ENCODE results near the gene SEMA3D. TPM values are rescaled to one million over a fixed set of nuclear protein-coding genes. Genes with fewer than 3 reads are reported as not detected.

Gene SEMA3D
- total RNA-seq, 1 experiment from 2014 or later: 0.61 TPM

DNA sequence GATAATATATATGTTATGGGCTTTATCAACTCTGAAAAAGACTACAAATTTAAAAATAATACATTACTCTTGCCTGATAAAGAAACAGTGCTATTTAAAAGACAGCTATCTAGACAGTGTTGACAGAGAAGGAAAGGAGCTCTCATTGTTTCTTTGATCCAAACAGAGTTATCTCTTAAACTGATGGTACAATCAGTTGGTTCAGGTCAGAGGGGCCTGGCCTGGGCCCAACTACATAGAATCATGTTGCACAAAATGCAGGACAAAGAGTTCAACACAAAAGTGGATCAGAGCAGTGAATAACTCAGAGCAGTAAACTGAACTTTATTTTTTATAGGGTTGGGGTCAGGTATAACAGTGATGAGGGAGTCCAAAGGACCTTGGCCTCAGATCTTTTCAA is 33.8 kb upstream of the SEMA3D start:
- no peaks in the 10 kb centered on the region for H3K9me3 Mint-ChIP-seq (ENCODE audit: unreplicated experiment)
- Histone ChIP-seq H3K27me3 (replicated peaks; ENCODE audit: control insufficient read depth, insufficient read depth, low read length) (no peaks in the 10 kb centered on the region), H3K9me3 (no peaks in the 10 kb centered on the region), H3K36me3 (ENCODE audit: control insufficient read depth, insufficient read depth, low read length) (no peaks in the 10 kb centered on the region), H3K4me1 (peaks cover 15% of the 10 kb centered on the region), H3K4me3 (ENCODE audit: low read depth, low read length) (no peak overlapping the region)
- ChIA-PET CTCF (no interaction called here), POLR2A (no interaction called here)
- H3K27me3 Mint-ChIP-seq (ENCODE audit: insufficient read depth, unreplicated experiment): no peaks in the 10 kb centered on the region
- DNase-seq: peak; percentile 22 to 33
- TF ChIP-seq, protein P1, sequence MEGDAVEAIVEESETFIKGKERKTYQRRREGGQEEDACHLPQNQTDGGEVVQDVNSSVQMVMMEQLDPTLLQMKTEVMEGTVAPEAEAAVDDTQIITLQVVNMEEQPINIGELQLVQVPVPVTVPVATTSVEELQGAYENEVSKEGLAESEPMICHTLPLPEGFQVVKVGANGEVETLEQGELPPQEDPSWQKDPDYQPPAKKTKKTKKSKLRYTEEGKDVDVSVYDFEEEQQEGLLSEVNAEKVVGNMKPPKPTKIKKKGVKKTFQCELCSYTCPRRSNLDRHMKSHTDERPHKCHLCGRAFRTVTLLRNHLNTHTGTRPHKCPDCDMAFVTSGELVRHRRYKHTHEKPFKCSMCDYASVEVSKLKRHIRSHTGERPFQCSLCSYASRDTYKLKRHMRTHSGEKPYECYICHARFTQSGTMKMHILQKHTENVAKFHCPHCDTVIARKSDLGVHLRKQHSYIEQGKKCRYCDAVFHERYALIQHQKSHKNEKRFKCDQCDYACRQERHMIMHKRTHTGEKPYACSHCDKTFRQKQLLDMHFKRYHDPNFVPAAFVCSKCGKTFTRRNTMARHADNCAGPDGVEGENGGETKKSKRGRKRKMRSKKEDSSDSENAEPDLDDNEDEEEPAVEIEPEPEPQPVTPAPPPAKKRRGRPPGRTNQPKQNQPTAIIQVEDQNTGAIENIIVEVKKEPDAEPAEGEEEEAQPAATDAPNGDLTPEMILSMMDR (IDR thresholded peaks at IDR 0.05; ENCODE audit: insufficient read depth in 1 of 2, low read depth in 1 of 2, low read length in 1 of 2, severe bottlenecking in 1 of 2, unreplicated experiment in 1 of 2): no peak
- H3K4me3 Mint-ChIP-seq (ENCODE audit: unreplicated experiment): no peak overlapping the region
- intact Hi-C loops (cut with micrococcal nuclease; ENCODE audit: unreplicated experiment): no loop called here
- BruUV-seq (replicated peaks): no TSS peak
- no peak overlapping the region for H3K27ac Mint-ChIP-seq (ENCODE audit: unreplicated experiment)
- no peaks in the 10 kb centered on the region for H3K36me3 Mint-ChIP-seq (ENCODE audit: insufficient read depth, unreplicated experiment)
- H3K4me1 Mint-ChIP-seq (ENCODE audit: low read depth, unreplicated experiment): peaks cover 8% of the 10 kb centered on the region

DNA sequence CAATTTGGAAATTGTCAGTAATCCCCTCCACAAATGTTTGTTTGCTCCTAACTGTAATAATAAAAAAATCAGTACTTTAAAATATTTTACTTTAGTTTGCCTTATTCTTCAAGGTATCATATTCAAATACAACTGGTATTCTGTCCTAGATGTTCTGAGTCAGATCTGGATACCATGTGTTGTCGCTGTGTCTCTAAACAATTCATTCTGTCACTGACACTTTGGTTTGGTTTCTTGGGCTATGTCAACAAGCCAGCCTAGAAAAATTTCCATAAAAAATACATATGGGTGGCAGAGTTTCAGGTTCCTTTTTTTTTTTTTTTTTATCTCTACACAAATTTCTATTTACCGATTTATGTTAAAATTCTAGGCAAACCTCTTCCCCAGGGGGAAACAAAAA is 33.2 kb upstream of the SEMA3D start:
- Mint-ChIP-seq H3K9me3 (ENCODE audit: unreplicated experiment) (no peaks in the 10 kb centered on the region), H3K4me1 (ENCODE audit: low read depth, unreplicated experiment) (peaks cover 8% of the 10 kb centered on the region), H3K27ac (ENCODE audit: unreplicated experiment) (no peak overlapping the region), H3K4me3 (ENCODE audit: unreplicated experiment) (no peak overlapping the region), H3K36me3 (ENCODE audit: insufficient read depth, unreplicated experiment) (no peaks in the 10 kb centered on the region), H3K27me3 (ENCODE audit: insufficient read depth, unreplicated experiment) (no peaks in the 10 kb centered on the region)
- BruUV-seq (replicated peaks): no TSS peak
- H3K36me3 ChIP-seq (ENCODE audit: control insufficient read depth, insufficient read depth, low read length): no peaks in the 10 kb centered on the region
- H3K9me3 ChIP-seq: no peaks in the 10 kb centered on the region
- H3K4me1 ChIP-seq: peaks cover 15% of the 10 kb centered on the region
- ChIA-PET POLR2A (no interaction called here), CTCF (no interaction called here)
- intact Hi-C loops (cut with micrococcal nuclease; ENCODE audit: unreplicated experiment): no loop called here
- TF ChIP-seq, protein P1 (IDR thresholded peaks at IDR 0.05; ENCODE audit: insufficient read depth in 1 of 2, low read depth in 1 of 2, low read length in 1 of 2, severe bottlenecking in 1 of 2, unreplicated experiment in 1 of 2): no peak
- H3K27me3 ChIP-seq (replicated peaks; ENCODE audit: control insufficient read depth, insufficient read depth, low read length): no peaks in the 10 kb centered on the region
- no peak overlapping the region for H3K4me3 ChIP-seq (ENCODE audit: low read depth, low read length)
- no peak for DNase-seq

DNA sequence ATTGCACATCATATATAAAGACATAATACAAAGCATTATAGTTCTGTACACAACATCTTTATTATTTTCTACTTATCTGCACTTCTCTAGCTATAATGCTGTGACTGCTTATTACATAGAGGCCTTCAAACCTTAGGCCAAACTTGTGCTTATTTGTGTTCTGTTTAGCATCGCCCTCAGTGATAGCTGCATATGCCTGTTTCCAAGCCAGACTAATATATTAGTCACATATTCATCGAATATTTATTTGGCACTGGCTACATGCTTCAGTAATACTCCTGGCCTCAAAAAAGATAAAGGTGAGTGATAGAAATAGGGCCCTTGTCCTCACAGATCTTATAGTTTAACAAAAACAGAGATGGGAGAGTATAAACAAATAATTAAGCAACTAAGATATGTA is 30.2 kb upstream of the SEMA3D start:
- no peak overlapping the region for H3K27ac Mint-ChIP-seq (ENCODE audit: unreplicated experiment)

More for the DNA sequence above, 30.2 kb upstream of the SEMA3D start:
- peaks cover 8% of the 10 kb centered on the region for H3K4me1 Mint-ChIP-seq (ENCODE audit: low read depth, unreplicated experiment)
- BruUV-seq (replicated peaks): no TSS peak
- peaks cover 15% of the 10 kb centered on the region for H3K4me1 ChIP-seq
- no peak for DNase-seq
- H3K4me3 ChIP-seq (ENCODE audit: low read depth, low read length): no peak overlapping the region
- H3K4me3 Mint-ChIP-seq (ENCODE audit: unreplicated experiment): no peak overlapping the region
- H3K36me3 Mint-ChIP-seq (ENCODE audit: insufficient read depth, unreplicated experiment): no peaks in the 10 kb centered on the region
- intact Hi-C loops (cut with micrococcal nuclease; ENCODE audit: unreplicated experiment): no loop called here
- H3K27me3 Mint-ChIP-seq (ENCODE audit: insufficient read depth, unreplicated experiment): no peaks in the 10 kb centered on the region
- H3K27me3 ChIP-seq (replicated peaks; ENCODE audit: control insufficient read depth, insufficient read depth, low read length): no peaks in the 10 kb centered on the region
- H3K9me3 Mint-ChIP-seq (ENCODE audit: unreplicated experiment): no peaks in the 10 kb centered on the region
- no peaks in the 10 kb centered on the region for H3K9me3 ChIP-seq
- TF ChIP-seq, protein P1 (IDR thresholded peaks at IDR 0.05; ENCODE audit: insufficient read depth in 1 of 2, low read depth in 1 of 2, low read length in 1 of 2, severe bottlenecking in 1 of 2, unreplicated experiment in 1 of 2): no peak
- ChIA-PET CTCF (no interaction called here), POLR2A (no interaction called here)
- no peaks in the 10 kb centered on the region for H3K36me3 ChIP-seq (ENCODE audit: control insufficient read depth, insufficient read depth, low read length)

Data from Caco-2 (cell line).